HG02852 (cell line): Measurements from ENCODE around the gene MRPL47.

Experiments used
- ATAC-seq: cut with Tn5 transposase; IDR thresholded peaks from one replicate; pipeline ENCODE4 v1.9.1; 2021; ENCODE audit warnings: mild to moderate bottlenecking, moderate library complexity; ENCODE audit not compliant: unreplicated experiment

MRPL47 gene

DNA sequence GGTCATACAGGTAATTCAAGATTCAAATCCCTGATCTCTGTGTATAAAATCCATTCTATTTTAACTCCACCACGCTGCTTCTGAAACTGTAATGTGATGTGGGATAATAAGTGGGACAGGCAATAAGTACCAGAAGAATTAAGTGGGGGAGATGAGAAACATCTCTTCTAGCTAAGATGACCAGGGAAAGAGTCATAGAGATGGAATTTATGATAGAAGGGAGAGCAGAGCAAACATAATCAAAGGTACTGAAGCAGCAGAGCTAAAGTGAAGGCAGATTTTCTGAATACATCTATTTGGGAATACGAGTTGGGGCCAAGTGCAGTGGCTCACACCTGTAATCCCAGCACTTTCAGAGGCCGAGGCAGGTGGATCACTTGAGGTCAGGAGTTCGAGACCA lies 4.9 kb downstream of the MRPL47 start:
- no peak for ATAC-seq

DNA sequence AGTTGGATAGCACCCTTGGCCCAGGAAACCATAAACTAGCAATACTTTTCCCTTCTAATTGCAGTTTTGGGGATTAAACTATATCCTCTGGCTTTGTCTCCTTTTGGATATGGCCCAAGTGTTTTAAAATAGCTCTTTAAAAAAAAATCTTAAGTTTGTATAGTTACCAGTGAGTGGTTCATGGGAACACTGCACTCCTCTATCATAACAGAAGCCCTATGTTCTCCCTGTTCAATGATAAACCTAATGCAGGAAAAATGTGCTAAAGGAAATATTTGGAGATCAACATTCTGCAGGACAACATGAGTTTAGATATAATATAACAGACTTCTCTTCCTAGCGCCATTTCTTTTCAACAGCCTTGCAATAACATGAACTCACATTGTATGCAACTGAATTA lies 13.1 kb downstream of the MRPL47 start:
- ATAC-seq = no peak

DNA sequence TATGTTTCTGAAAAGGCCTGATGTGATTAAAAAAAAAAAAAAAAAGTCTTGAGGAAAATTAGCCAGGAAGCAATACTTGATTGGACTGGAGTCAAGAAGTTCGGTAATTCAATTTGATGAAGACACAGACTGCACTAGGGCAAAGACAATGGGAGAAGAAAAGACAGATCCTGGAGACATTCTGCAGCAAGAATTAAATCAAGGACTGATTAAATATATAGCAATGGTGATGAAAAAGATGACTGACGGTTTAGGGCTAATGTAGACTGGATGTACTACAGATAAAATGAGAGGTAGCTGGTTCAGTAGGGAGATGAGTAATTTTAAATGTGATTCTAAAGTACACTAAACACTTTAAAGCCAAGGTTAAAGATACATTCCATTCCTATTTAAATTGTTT lies 13.8 kb downstream of the MRPL47 start:
- ATAC-seq = no peak

DNA sequence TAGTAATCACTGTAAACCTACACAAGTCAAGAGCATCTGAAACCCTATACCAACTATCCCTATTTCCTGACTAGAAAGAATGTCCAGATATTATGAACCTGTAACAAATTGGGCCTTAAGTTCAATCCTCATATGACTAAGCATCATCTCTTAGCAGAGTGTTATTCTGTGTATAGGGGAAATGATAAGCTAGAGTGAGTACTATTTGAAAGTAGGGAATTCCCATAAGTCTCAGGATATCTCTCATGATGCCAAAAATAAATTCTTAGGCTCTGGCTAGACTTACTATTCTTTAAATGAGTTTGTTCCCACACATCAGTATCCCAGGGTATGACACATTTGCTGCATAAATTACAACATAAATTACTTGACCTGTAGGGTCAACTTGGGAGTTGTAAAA lies 15.3 kb downstream of the MRPL47 start:
- peak; percentile 71 for ATAC-seq

DNA sequence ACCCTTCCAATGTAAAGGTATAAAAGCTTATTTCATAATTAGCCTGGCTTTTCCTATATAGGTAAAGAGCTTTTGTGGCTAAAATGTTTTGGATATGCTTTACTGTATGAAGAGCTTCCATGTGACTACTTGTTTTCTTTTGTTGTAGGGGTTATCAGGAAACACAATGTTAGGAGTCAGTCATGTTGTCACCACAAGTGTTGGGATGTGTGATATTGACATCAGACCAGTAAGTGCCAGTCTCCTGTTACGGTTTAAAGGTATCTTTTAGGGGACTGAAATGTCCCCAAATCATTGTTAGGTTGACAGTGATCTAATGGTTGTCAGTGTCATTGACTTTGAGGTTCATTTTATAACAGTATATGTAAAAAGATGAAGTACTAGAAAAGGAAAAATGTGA lies 23.4 kb downstream of the MRPL47 start:
- ATAC-seq = no peak

DNA sequence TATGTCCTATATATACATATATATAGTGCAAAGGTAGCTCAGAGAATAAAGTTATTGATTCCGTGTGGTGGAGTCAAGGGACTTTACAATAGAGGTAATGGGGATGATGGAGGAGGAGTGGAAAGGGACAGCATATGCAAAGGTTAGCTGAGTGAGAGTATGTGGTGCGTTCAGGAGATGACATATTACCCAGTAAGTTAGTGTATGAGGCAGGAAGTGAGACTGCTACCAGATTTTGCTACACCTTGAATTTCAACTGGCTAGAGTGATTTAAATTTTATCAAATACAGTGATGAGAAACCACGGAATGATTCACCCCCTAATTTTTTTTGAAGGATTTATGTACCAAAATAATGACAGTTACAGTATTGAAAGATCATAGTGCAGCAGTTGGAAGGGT lies 38.9 kb downstream of the MRPL47 start:
- no peak for ATAC-seq

DNA sequence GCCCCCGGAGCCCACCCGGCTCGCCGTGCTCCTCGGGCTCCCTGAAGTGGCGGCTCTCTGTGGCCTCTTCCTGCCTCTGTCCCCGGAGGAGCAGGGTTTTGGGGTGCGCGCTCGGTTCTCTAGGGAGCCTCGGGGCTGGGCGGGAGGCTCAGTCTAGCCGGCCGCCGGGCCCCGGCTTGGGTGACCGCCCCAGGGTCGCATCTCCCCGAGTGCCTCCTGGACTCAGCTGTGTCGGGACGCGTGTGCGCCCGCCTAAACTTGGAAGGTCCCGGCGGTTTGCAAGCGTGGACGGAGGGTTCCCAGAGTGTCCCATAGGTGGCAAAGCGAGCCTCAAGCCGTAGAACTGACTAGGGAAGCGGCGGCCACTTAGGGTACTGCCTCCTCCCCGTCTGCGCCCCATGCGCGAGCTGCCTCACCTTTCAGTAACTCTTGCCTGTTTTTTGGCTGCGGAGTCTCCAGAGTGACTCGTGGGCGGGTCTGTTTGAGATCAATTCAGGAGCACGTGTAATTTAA lies 41.1 kb downstream of the MRPL47 start:
- peak; percentile 44 for ATAC-seq

DNA sequence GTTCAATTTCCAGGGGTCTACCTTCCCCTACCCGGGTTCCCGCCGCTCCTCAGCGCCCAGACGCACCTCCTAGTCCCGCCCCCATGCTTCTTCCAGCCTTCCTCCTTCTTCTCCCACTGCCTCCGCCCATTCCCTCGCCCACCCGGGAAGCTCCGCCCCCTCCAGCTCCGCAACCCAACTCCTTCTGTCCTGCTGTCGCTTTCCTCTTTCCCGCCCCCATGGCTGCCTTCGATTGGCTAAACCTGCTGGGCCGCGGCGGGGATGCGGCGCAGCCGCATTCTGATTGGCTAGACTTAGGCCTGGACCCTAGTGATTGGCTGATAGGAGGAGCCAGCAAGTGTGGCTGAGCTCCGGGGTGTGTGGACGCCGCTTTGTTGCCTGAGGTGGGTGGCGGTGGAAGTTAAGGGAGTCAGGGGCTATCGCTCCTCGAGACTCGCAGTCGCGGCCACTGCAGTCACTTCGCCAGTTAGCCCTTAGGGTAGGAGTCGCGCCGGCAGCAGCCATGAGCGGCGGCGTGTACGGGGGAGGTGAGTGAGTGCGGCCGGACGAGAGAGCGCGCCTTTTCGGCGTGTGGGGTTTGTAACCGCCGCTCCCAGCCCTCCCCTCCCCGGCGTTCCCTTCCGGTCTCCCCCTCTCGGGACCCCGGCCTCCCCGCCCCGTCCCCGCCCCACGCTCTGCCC lies 41.7 kb downstream of the MRPL47 start, which contains the start of gene ACTL6A:
Gene ACTL6A, plus strand, starts transcription at position 336 of the 680 bp plus-strand sequence. Its CDS starts 167 bp downstream, at position 503.
- peak; percentile 94 for ATAC-seq

DNA sequence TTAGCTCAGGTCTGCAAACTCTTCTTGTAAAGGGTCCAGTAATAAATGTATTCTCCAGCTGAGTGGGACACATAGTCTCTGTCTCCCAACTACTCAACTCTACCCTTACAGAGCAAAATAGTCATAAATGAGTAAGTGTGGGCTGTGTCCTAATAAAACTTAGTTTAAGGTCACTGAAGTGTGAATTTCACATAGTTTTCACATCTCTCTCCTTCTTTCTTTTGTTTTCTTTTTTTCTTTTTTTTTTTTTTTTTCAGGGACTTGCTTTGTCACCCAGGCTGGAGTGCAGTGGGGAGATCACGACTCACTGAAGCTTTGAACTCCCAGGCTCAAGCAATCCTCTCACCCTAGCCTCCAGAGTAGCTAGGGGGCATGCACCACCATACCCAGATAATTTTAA lies 43.6 kb downstream of the MRPL47 start:
- no peak for ATAC-seq

DNA sequence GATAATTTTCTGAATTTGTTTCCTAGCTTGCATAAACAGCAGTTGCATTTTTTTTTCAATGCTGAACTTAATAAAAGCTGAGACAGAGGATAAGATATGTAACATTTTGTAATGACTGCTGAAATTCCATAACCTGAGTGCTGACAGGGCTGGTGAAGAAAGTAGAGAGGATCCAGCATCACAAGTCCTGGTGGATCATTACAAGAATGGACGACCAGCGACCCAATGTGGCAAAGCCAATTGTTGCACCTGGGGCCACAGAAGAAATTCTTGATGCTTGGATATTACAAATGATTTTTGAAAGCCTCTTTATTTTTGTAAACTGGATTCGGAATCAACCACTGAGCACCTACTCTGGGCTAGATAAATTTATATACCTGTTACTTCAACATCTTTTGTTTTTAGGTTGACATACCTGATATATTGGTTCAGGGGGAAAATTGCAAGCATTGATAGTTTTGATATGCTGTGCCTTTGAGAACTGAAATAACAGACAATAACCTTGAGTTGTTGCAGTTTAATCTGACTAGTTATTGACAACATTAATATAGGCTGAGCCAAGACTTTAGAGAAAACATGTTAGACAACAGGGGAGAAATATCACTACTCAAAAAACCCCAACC lies 45.6 kb downstream of the MRPL47 start:
- no peak for ATAC-seq

DNA sequence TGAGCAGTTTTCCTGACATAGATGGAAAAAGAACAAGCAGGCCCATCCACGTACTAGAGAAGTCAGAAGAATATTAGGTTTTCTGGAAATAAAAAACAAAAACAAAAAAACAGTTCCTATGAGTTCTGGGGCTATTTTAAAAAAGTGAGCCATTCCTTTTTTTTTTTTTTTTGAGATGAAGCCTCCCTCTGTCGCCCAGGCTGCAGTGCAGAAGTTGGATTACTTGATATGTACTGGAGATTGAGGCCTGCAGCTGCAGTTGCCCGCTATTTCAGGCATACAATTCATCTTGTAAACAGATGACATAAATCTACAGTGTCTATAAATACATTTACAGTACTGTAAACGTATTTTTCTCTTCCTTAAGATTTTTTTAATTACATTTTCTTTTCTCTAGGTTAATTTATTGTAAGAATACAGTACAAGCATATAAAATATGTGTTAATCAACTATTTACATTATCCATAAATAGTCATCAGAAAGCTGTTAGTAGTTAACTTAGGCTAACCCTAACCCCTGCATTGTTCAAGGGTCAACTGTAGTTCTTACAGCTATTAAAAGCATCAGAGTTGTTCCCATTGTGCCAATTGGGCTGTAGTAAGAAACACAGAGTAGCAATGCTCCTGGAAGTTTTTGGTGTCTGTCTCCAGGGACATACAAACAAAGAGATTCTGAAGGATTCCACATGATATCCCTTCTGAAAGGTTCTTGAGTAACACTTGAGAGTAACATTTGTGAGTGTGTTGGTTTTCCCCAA lies 52.9 kb downstream of the MRPL47 start:
- no peak for ATAC-seq

DNA sequence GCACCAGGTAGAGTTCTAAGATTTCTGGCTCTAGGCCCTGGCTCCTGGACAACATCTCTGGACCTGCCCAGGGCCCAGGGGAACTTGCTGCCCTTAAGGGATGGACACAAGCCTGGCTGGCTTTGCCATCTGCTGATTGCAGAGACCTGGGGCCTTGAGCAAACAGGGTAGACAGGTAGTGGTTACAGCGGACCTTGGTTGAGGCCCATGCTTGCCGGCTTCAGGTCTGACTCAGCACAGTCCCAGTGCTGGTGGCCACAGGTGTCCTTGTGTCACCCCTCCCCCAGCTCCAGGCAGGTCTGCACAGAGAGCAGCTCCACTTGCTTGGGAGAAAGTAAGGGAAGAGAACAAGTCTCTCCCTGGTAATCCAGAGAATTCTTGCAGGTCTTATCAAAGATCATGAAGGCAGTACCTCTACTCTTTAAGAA lies 57.6 kb downstream of the MRPL47 start:
- no peak for ATAC-seq

DNA sequence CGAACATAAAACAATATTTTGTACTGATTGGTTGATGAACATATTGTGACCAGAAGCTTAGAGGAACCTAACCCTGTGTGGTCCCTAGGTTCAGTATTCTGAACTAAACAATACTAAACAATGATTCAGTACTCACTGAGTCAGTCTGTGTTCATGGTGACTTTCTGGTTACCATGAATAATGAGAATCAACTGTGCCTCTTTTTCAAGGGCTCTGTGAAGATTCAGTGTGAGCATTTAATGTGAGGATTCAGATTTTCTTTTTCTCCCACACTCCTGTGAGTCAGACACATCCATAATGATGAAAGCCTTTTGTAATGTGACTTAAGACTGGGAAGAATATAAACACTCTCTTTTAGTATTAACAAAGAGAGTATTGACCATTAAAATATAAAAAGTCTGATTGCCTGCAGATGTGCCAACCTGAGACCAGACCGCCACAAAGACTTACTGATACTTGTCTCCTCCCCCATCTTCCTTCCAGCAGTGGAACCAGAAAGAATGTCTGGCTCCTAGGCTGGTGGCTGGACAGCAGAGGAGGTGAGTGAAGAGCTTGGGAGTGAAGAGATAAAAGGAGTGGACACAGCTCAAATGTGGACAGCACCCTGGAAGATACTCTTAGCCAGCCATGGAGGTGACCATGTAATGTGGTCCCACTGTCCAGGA lies 59.3 kb downstream of the MRPL47 start:
- no peak for ATAC-seq

DNA sequence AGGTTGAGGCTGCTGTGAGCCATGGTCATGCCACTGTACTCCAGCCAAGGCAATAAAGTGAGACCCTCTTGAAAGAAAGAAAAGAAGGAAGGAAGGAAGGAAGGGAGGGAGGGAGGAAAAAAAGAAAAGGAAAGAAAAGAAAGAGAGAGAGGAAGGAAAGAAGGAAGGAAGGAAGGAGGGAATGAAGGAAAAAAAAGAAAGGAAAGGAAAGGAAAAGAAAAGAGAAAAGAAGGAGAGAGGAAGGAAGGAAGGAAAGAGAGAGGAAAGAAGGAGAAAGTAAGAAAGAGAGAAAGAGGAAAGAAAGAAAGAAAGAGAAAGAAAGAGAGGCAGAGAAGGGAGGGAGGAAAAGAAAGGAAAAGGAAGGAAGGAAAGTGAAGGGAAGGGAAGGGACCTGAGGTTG lies 62.1 kb downstream of the MRPL47 start:
- no peak for ATAC-seq

DNA sequence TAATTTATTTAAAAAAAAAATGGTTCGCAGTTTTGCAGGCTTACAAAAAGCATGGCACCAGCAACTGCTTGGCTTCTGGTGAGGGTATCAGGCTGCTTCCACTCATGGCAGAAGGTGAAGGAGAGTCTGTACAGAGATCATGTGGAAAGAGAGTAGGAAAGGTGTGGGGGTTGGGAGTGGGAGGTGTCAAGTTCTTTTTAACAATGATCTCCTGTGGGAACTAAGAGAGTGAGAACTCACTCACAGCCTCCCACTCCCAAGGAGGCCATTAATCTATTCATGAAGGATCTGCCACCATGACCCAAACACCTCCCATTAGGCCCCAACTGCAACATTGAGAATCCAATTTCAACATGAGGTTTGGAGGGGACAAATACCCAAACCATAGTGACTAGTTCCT lies 62.8 kb downstream of the MRPL47 start:
- ATAC-seq = no peak

DNA sequence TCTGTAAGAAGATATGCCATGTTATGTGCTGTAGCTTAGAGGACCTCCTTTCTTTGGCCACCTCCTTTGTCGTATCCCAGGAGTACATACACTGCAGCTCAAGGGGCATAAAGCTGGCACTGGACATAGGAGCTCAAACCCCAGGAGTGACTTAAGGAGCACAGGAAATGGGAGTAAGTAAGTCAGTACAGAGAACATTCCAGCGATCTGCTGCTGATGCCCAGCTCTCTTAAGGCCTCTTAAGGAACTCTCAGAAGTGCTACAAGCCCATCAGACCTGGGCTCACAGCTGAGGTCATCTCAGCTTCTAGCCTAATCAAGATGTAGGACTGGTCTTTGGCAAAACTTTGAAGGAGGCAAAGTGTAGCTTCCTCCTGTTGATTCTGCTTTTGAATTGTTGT lies 63.3 kb downstream of the MRPL47 start:
- no peak for ATAC-seq
